DMS114 treated with DMSO at 0.1 percent for 48 hours (cell line): ENCODE results near the gene GNG7.
"Not testable (repeated sequence)": the region's sequence is repeated elsewhere in the genome, so short reads cannot be mapped to it uniquely, and the experiment has no call there.

Source experiments
- DNase-seq: peaks from one replicate; lab custom pipeline; 2025; ENCODE audit not compliant: unreplicated experiment; lab: John Stamatoyannopoulos, UW

The GNG7 gene

GRCh38 chr19:2714102-2714501, 11.6 kb upstream of the GNG7 start:
- DNase-seq: not testable (repeated sequence)

GRCh38 chr19:2713170-2713569, 10.7 kb upstream of the GNG7 start:
- not testable (repeated sequence) for DNase-seq

GRCh38 chr19:2711875-2712205, 9.3 kb upstream of the GNG7 start:
- DNase-seq: no peak

DNA sequence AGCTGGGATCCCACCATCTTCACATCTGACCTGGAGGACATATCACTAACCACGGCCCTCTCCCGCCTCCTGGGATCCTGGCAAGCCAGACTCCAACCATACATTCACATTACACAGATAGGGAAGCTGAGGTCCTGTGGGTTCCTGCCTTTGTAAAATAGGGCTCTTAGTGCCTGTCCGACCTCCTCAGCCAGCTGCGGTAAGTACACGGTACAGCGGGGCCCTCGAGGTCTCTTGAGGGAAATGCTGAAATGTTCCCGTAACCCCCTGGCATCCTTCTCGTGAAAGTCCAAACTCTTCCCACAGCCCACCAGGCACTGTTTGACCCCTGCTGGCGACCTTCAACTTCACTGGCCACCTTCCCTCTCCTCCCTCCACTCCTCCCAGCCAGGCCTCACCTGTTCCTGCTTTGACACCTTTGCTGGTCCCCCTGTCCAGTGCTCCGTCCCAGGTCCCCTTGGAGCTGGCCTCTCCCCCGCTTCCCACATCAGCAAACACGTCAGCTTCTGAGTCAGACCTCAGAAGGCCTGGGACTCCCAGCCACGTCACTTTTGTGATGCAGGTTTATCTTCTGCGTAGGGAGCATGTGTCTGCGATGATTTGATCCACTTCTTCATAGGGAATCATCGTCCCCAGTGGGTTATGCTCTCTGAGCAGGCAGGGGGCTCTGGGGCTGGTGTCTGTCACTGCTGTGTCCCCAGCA, 8.8 kb upstream of the GNG7 start:
- no peak for DNase-seq

DNA sequence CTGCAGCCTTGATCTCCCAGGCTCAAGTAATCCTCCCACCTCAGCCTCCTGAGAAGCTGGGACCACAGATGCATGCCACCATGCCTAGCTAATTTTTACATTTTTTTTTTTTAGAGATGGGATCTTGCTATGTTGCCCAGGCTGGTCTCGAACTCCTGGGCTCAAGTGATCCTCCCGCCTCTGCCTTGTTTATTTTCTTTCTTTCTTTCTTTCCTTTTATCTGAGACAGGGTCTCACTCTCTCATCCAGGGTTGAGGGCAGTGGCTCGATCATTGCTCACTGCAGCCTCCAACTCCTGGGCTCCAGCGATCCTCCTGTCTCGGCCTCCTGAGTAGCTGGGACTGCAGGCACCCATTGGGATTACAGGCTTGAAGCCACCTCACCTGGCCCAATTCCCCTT, 3.8 kb upstream of the GNG7 start:
- DNase-seq: no peak

GRCh38 chr19:2703691-2704216, 1.3 kb upstream of the GNG7 start:
- no peak for DNase-seq

- DNase-seq: no peak
Observed at GRCh38 chr19:2703077-2703437, 563 bp upstream of the GNG7 start.

DNA sequence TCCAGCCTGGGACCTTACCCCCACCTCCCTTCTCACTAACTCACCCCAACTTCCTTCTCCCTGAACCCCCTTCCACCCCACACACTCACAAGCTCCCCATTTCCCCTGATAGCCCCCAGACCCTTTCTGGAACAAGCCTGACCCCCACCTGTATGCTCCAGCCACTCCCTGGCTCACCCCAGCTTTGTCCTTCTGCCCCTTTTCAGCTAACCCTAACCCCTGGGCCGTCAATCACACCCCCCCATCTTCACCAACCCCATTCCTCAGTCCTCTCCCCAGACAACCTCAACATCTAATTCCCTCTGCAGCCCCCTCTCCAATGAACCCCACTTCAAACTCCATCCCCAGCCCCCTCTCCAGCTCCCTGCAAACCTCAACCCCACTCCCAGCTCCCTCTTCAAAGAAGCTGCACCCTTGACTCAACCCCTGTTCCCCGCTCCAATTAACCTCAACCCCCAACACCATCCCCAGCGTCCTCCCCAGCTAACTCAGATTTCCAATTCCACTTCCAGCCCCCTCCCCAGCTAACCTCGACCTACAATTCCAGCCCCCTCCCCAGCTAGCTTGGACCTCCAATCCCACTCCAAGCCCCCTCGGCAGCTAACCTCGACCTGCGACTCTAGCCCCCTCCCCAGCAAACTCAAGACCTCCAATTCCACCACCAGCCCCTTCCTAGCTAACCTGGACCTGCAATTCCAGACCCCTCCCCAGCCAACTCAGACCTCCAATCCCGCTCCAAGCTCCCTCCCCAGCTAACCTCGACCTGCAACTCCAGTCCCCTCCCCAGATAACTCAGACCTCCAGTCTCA, 929 bp downstream of the GNG7 start:
- DNase-seq: no peak

DNA sequence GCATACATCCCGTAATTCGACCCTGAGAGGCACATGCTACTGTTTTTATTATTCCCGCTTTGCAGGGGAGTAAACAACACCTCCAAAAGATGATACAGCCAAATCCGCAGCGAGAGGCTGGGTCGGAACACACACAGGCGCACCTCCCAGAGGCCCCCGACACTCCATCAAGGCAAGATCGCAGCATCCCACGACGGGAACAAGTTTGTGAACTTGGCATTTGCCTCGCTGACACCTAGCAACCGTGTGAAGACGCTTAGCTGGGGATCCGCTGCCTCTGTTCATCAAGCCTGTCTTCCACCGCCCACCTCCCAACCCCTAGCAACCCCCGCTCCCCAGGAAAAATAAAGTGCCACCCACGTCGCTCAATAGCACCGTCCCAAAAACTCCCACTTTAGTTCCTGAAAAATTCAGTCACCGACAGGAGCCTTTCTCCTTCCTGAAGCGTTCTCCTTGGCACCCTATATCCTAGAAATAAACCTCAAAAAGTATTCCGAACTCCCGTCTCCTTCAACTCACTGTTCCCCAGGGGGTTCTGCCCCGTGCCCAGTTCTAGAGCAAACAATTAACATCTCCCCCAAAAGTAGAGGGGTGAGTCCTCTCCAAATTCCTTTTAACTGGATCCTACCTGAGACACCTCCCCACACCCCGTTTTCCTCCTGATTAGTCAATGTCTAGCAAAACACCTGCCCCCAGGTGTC, 1.7 kb downstream of the GNG7 start:
- no peak for DNase-seq

DNA sequence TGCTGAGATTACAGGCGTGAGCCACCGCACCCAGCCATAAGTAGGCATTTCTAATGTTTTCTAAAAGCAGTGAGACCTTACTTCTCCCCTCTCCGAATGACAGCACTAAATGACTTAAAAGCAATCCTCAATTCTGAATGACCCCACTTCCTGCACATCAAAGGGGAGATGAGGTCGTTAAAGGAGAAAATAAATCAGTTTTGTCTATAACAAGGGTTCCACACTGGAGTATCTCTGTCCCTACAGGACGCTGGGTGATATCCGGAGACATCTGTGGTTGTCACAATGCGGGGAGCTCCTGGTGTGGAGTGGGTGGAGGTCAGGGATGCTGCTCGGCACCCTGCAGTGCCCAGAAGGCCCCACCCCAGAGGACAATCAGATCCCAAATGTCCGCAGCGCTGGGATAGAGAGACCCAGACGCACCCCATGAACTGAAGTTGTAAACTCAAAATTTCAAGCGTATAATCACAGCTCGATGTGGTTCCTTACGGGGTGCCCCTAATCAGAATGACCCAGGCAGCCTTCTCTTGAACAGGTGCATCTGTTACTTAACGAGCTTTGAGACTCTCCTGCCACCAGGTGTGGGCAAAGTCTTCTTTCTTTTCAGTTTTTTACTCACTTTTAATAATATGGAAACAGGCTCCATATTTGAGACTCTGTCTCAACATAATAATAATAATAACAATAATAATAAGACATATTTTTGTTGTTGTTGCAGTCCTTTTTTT, 2.9 kb downstream of the GNG7 start:
- DNase-seq: no peak

- DNase-seq: no peak
Observed at GRCh38 chr19:2694196-2694595, 8.3 kb downstream of the GNG7 start.

GRCh38 chr19:2693492-2694160, 8.9 kb downstream of the GNG7 start:
- no peak for DNase-seq

DNA sequence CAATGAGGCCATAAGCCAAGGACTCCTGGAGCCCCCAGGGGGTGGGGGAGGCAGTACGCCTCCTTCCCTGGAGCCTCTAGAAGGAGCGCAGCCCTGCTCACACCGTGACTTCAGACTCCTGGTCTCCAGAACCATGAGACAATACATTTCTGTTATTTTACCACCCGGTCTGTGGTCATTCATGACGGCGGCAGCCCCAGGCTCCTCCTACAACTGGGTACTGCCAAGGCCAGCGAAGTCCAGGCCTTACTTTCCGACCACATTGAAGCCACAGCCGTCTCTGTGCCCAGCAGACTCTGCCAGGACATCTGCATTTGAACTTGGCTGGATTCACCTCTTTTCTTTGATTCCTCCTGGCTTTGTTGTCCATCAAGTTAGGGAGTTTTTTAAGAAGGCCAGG, 10.5 kb downstream of the GNG7 start:
- no peak for DNase-seq

- DNase-seq: no peak
Observed at GRCh38 chr19:2690856-2691255, 11.6 kb downstream of the GNG7 start.

GRCh38 chr19:2686360-2686759, 16.1 kb downstream of the GNG7 start:
- no peak for DNase-seq

GRCh38 chr19:2685204-2685704, 17.2 kb downstream of the GNG7 start:
- DNase-seq: no peak

GRCh38 chr19:2683430-2684003, 19.0 kb downstream of the GNG7 start:
- DNase-seq: no peak

- no peak for DNase-seq
Observed at GRCh38 chr19:2680808-2681207, 21.7 kb downstream of the GNG7 start.

- no peak for DNase-seq
Observed at GRCh38 chr19:2679439-2679838, 23.1 kb downstream of the GNG7 start.

DNA sequence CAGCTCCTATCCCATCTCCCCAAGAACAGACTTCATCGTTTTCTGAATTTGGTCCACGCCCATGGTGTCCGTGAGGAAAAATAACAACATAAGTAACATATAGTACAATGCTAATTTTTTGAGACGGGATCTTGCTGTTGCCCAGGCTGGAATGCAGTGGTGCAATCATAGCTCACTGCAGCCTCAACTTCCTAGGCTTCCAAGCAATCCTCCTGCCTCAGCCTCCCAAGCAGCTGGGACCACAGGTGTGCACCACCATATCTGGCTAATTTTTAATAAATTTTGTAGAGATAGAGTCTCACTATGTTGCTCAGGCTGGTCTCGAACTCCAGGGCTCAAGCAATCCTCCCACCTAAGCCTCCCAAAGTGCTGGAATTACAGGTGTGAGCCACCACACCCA, 23.5 kb downstream of the GNG7 start:
- not testable (repeated sequence) for DNase-seq
